Neuronal stem cell (in vitro differentiated cells): ENCODE results near the gene UQCR10.

ENCODE experiments used
- DNase-seq: peaks from one replicate; pipeline ENCODE4 v3.0.0-alpha.2; 2013; ENCODE audit warnings: low spot score
- H2AFZ ChIP-seq: one replicate; pipeline ENCODE4 v1.6.1; 2013; ENCODE audit warnings: mild to moderate bottlenecking, low read length, inconsistent platforms
- H2AK5ac ChIP-seq: 2 replicates; pipeline ENCODE4 v1.6.1; 2013; ENCODE audit warnings: low read depth, mild to moderate bottlenecking, inconsistent platforms, low read length, moderate library complexity, mixed read lengths
- H2BK120ac ChIP-seq: 2 replicates; pipeline ENCODE4 v1.6.1; 2013; ENCODE audit warnings: low read depth, mild to moderate bottlenecking, inconsistent platforms, low read length, moderate library complexity, mixed read lengths
- H2BK12ac ChIP-seq: one replicate; pipeline ENCODE4 v1.6.1; 2013; ENCODE audit warnings: low read length, inconsistent platforms
- H2BK15ac ChIP-seq: 2 replicates; pipeline ENCODE4 v1.6.1; 2013; ENCODE audit warnings: mild to moderate bottlenecking, low read length, inconsistent platforms, mixed read lengths
- H2BK5ac ChIP-seq: one replicate; pipeline ENCODE4 v1.6.1; 2013; ENCODE audit warnings: inconsistent platforms, mild to moderate bottlenecking, low read length, moderate library complexity
- H3K14ac ChIP-seq: one replicate; pipeline ENCODE4 v1.6.1; 2013; ENCODE audit warnings: low read length, inconsistent platforms
- H3K18ac ChIP-seq: 2 replicates; pipeline ENCODE4 v1.6.1; 2013; ENCODE audit warnings: low read length, inconsistent platforms
- H3K23ac ChIP-seq: 2 replicates; pipeline ENCODE4 v1.6.1; 2013; ENCODE audit warnings: low read depth, mild to moderate bottlenecking, mixed read lengths, low read length, inconsistent platforms; ENCODE audit not compliant: poor library complexity
- H3K27ac ChIP-seq: replicated peaks from 3 replicates; pipeline ENCODE4 v1.5.1; 2013; ENCODE audit warnings: low read length, inconsistent platforms
- H3K27me3 ChIP-seq, 3 experiments: 2 replicates each; pipeline ENCODE4 v1.6.1; 2013; ENCODE audit warnings: low read length in 3 of 3, mild to moderate bottlenecking in 2 of 3, inconsistent platforms in 1 of 3, low read depth in 1 of 3, mixed read lengths in 1 of 3, moderate library complexity in 1 of 3; ENCODE audit not compliant: control insufficient read depth in 3 of 3, insufficient read depth in 3 of 3
- H3K36me3 ChIP-seq, 2 donors: replicated peaks in 1 of 2; 2 replicates each; pipeline ENCODE4 v1.6.1; 2013; ENCODE audit warnings: low read length in 2 of 2; ENCODE audit not compliant: control insufficient read depth in 2 of 2, insufficient read depth in 2 of 2
- H3K4ac ChIP-seq: 2 replicates; pipeline ENCODE4 v1.6.1; 2013; ENCODE audit warnings: inconsistent platforms, mild to moderate bottlenecking, low read length, moderate library complexity
- H3K4me1 ChIP-seq, 2 donors: 1 replicate in 1 of 2; 2 replicates in 1 of 2; pipeline ENCODE4 v1.6.1; 2013; ENCODE audit warnings: low read length in 2 of 2, low read depth in 1 of 2; ENCODE audit not compliant: control insufficient read depth in 2 of 2, insufficient read depth in 1 of 2
- H3K4me2 ChIP-seq: one replicate; pipeline ENCODE4 v1.6.1; 2013; ENCODE audit warnings: mild to moderate bottlenecking, low read length, inconsistent platforms; ENCODE audit not compliant: insufficient read depth, poor library complexity, severe bottlenecking
- H3K4me3 ChIP-seq, 2 donors: 2 replicates each; pipeline ENCODE4 v1.5.1; 2013; ENCODE audit warnings: low read length in 2 of 2, mild to moderate bottlenecking in 2 of 2, inconsistent platforms in 1 of 2, moderate library complexity in 1 of 2
- H3K79me1 ChIP-seq: one replicate; pipeline ENCODE4 v1.6.1; 2013; ENCODE audit warnings: low read depth, mild to moderate bottlenecking, inconsistent platforms, low read length, moderate library complexity
- H3K9ac ChIP-seq: one replicate; pipeline ENCODE4 v1.6.1; 2013; ENCODE audit warnings: mild to moderate bottlenecking, low read depth, low read length, inconsistent platforms; ENCODE audit not compliant: poor library complexity
- H3K9me3 ChIP-seq, 2 donors: replicated peaks in 1 of 2; 2 replicates each; pipeline versions ENCODE3 to v1.6.1; 2013; ENCODE audit warnings: low read length in 2 of 2, mild to moderate bottlenecking in 2 of 2, inconsistent platforms in 1 of 2, low read depth in 1 of 2, mixed read lengths in 1 of 2, moderate library complexity in 1 of 2; ENCODE audit not compliant: control insufficient read depth in 2 of 2, insufficient read depth in 1 of 2
- H4K8ac ChIP-seq: one replicate; pipeline ENCODE4 v1.6.1; 2013; ENCODE audit warnings: low read depth, mild to moderate bottlenecking, inconsistent platforms, low read length, moderate library complexity
- H4K91ac ChIP-seq: one replicate; pipeline ENCODE4 v1.6.1; 2013; ENCODE audit warnings: low read length, low read depth, mild to moderate bottlenecking, inconsistent platforms; ENCODE audit not compliant: poor library complexity
- WGBS, 2 donors: extraction: QIAGEN DNeasy Blood & Tissue Kit; methylation state at CpG; one replicate each; pipeline ENCODE4 v1.1.7; 2013; ENCODE audit warnings: missing lambda C conversion rate in 2 of 2, mixed read lengths in 1 of 2; ENCODE audit not compliant: insufficient read length in 2 of 2, insufficient replicate concordance in 1 of 2; ENCODE audit errors: extremely low coverage in 2 of 2; 5-methylcytosine and 5-hydroxymethylcytosine counted together

The UQCR10 gene

GRCh38 chr22:29741926-29742325, 25.2 kb upstream of the UQCR10 start:
- Histone ChIP-seq H4K8ac (no peak overlapping the region), H3K9ac (no peak overlapping the region), H3K14ac (no peak overlapping the region), H3K27ac (no peak overlapping the region), H2AK5ac (no peak overlapping the region), H2BK5ac (no peak overlapping the region), H3K4ac (no peak overlapping the region), H2AFZ (no peak overlapping the region), H2BK12ac (no peak overlapping the region), H3K27me3 (no peaks in the 10 kb centered on the region), H3K36me3 (peaks cover 7% of the 10 kb centered on the region in 2 donors), H3K18ac (no peak overlapping the region), H3K23ac (no peak overlapping the region), H2BK120ac (no peak overlapping the region), H2BK15ac (no peak overlapping the region), H3K79me1 (no peaks in the 10 kb centered on the region), H3K9me3 (no peaks in the 10 kb centered on the region), H3K4me2 (no peak overlapping the region), H3K4me3 (no peak overlapping the region), H3K4me1 (no peaks in the 10 kb centered on the region), H4K91ac (no peak overlapping the region)
- WGBS, 2 donors, result no CpG with 5 or more reads among the region's 2 CpGs
- no peak for DNase-seq

- Histone ChIP-seq H2BK15ac (no peak overlapping the region), H2BK12ac (no peak overlapping the region), H2AK5ac (no peak overlapping the region), H2BK5ac (no peak overlapping the region), H2AFZ (no peak overlapping the region), H3K27ac (no peak overlapping the region), H4K91ac (no peak overlapping the region), H3K4ac (no peak overlapping the region), H2BK120ac (no peak overlapping the region), H3K79me1 (no peaks in the 10 kb centered on the region), H3K36me3 (peaks cover 7% of the 10 kb centered on the region in 2 donors), H3K4me1 (no peaks in the 10 kb centered on the region), H3K27me3 (no peaks in the 10 kb centered on the region), H3K9me3 (no peaks in the 10 kb centered on the region), H3K14ac (no peak overlapping the region), H3K4me2 (no peak overlapping the region), H3K9ac (peak overlapping the region; percentile 24), H3K18ac (no peak overlapping the region), H4K8ac (no peak overlapping the region), H3K4me3 (peak overlapping the region in 1 of 2 donors; percentile 18), H3K23ac (no peak overlapping the region)
- WGBS, 2 donors, result no CpG with 5 or more reads among the region's 13 CpGs
- no peak for DNase-seq
These were observed 24.8 kb upstream of the UQCR10 start for GRCh38 chr22:29742326-29742725.

- no peak overlapping the region for H4K91ac ChIP-seq
- no peak overlapping the region for H2BK15ac ChIP-seq
- no peaks in the 10 kb centered on the region for H3K9me3 ChIP-seq
- no peak overlapping the region for H2AK5ac ChIP-seq
- no peak overlapping the region for H2BK120ac ChIP-seq
- H3K14ac ChIP-seq, result no peak overlapping the region
- no peak overlapping the region for H3K4ac ChIP-seq
- no CpG with 5 or more reads among the region's 8 CpGs for WGBS, 2 donors
- no peak overlapping the region for H3K4me2 ChIP-seq
- no peak for DNase-seq
- no peak overlapping the region for H3K18ac ChIP-seq
- no peak overlapping the region for H2AFZ ChIP-seq
- H3K27me3 ChIP-seq, result no peaks in the 10 kb centered on the region
- H4K8ac ChIP-seq, result no peak overlapping the region
- H3K36me3 ChIP-seq, result peaks cover 6 to 7% of the 10 kb centered on the region in 2 donors
- H3K9ac ChIP-seq, result peak overlapping the region; percentile 51
- H3K27ac ChIP-seq, result no peak overlapping the region
- H2BK12ac ChIP-seq, result no peak overlapping the region
- no peaks in the 10 kb centered on the region for H3K4me1 ChIP-seq
- peak overlapping the region in 1 of 2 donors; percentile 47 for H3K4me3 ChIP-seq
- peak overlapping the region; percentile 13 for H3K23ac ChIP-seq
- no peak overlapping the region for H2BK5ac ChIP-seq
- H3K79me1 ChIP-seq, result no peaks in the 10 kb centered on the region
These were observed 22.3 kb upstream of the UQCR10 start for GRCh38 chr22:29744902-29745301.

- Histone ChIP-seq H3K18ac (no peak overlapping the region), H4K91ac (no peak overlapping the region), H3K4me2 (no peak overlapping the region), H2BK15ac (no peak overlapping the region), H2BK5ac (no peak overlapping the region), H3K9ac (no peak overlapping the region), H2BK12ac (no peak overlapping the region), H2BK120ac (no peak overlapping the region), H3K27ac (no peak overlapping the region), H3K9me3 (no peaks in the 10 kb centered on the region), H4K8ac (no peak overlapping the region), H2AFZ (no peak overlapping the region), H3K27me3 (no peaks in the 10 kb centered on the region), H3K14ac (peak overlapping the region; percentile 13), H2AK5ac (no peak overlapping the region), H3K23ac (peak overlapping the region; percentile 38), H3K36me3 (peaks cover 6 to 7% of the 10 kb centered on the region in 2 donors), H3K4me1 (no peaks in the 10 kb centered on the region), H3K79me1 (no peaks in the 10 kb centered on the region), H3K4ac (no peak overlapping the region), H3K4me3 (no peak overlapping the region)
- DNase-seq, result no peak
- WGBS, 2 donors, result no CpG with 5 or more reads among the region's 7 CpGs
These were observed 19.3 kb upstream of the UQCR10 start for GRCh38 chr22:29747832-29748231.
